ENCODE data around the gene FZD2.
A peak's percentile ranks its signal among the peaks of the same experiment; 100 is the strongest.
"Not testable (repeated sequence)": the region's sequence is repeated elsewhere in the genome, so short reads cannot be mapped to it uniquely, and the experiment has no call there.

FZD2 gene

DNA sequence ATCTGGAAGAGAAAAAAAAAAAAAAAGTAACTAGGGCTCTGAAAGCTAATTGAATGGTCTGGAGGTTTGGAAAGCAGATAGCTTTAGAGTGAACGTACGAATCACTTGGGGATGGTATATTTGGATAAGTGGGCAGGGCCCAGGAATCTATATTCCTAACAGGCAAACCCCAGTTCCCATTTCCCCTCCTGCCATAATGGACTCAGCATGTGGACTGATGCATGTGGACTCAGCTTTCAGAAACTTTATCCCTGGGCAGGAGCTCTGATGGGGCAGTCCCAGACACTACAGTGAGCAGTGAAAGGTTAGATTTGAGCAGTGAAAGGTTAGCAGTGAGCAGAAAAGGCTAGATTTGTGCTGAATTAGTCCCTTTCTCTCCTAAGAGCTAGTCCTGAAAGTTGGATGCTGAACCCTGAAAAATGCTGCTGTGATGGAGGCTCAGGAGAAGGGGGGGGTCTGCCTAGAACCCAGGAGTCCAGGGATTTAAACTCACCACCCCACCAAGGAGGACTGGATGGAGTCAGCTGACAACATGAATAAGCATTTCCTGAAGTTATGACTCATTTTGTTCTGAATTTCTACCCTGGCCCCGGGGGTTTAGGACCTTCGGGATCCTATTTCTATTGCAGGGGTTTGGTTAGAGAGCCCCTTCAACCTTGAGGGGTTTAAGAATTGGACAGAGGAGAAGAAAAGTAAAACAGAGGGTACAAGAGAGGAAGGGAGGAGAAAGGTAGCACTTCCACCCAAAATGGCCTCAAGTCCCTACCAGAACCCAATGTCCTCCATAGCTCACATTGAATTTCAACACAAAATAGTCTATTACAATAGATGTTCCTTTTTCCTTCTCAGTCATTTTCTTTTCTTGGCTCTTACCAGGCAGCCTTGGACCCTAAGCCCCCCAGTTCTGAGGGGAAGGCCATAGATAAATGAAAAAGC, 10.3 kb upstream of the FZD2 start:
- peak; percentile 41 for DNase-seq (ENCODE audit: low read depth, low spot score)

DNA sequence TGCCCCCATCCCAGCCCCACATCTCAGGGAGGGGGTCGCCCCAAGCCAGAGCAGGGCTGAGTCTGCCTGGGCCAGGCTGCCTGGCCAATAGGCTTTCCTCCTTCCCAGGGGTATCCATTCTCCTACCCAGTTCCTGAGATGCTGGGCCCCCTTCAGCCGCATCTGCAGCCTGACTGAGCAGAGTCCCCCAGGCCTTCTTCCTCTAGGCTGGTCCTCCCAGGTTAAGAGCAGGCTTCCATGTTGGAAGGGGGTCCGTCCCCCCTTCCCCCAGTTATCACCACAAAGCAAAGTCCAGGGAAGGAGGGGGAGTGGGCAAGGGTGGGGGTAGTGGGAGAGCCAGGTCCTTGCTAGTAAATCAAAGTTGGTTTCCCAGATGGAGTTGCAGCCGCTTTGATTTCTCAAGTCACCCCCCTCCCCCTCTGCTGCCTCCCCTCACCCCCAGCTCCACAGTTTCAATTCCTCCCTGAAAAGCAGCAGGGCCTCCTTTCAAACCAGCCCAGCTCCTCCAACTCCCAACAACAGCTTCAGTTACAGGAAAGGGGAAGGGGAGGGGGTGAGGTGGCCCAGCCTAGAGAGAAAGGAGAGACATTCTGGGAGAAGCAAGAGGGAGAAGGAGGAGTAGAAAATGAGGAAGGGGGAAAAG, 9.5 kb upstream of the FZD2 start:
- peak; percentile 34 for DNase-seq (ENCODE audit: low read depth, low spot score)

DNA sequence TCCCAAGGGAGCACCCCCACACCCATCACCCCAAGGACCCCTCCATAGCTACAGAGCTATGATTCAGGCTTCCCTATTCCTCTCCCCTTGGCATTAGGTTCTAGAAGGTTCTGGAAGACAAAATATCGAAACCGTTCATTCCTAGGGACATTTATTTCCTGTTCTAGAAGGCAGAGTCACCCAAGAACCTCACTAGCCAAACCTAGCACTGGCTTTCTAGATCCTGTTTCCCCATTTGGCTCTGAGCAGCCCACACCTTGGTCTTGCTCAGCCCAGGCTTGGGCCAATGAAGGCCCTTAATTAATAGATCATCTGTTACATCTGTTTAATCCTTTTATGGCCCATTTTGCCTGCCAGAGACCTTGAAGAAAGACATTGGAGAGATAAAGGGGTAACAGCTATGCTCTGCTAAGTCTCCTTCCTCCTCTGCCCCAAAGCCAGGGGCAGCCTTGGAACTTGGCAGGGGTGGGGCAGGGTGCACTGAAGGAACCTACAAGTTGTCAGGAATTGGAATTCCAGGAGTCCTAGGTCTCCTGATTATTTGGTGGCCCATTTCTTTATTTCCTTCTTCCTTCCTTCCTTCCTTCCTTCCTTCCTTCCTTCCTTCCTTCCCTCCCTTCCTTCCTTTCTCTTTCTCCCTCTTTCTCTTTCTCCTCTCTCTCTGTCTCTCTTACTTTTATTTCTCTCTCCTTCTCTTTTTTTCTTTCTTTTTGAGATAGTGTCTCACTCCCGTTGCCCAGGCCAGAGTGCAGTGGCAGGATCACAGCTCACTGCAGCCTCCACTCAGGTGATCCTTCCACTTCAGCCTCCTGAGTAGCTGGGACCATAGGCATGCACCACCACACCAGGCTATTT, 8.7 kb upstream of the FZD2 start:
- no peak for DNase-seq (ENCODE audit: low read depth, low spot score)

GRCh38 chr17:44549686-44550085, 7.6 kb upstream of the FZD2 start:
- DNase-seq (ENCODE audit: low read depth, low spot score): no peak

DNA sequence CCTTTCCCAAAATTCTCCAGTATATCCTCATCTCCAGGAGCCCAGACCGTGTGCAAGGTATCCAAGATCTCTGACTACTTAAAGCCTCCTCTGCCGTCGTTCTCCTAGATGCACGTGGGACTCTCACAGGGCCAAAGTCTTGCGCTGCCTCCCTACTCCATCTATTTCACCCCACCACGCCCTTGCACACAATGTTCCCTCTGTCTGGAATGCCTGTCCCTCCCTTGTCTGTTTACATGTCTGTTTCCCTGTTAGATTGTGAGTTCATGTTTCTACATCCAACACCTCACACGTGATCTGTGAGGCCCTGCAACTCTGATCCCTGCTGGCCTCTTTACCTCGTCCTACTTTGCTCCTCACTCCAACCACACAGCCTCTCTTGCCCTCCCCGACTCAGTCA, 4.9 kb upstream of the FZD2 start:
- DNase-seq (ENCODE audit: low read depth, low spot score): no peak

DNA sequence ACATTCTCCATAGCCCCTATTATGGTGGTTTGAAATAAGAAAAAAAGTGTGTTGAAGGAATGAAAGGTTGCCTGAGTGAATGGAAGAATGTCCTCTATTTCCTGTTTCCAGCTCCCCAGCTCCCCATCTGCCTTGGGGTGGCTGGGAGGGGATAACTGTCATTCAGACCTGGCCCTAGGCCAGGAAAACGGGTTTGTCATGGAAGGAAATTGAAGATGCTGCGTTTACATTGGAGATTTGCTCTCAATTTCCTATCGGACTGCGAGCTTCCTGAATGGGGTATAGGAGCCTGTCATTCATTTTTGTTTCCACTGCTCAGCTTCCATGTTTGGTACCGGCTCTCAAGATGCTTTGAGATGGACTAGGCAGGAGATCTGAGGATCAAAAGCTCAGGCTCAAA, 2.2 kb upstream of the FZD2 start:
- no peak for DNase-seq (ENCODE audit: low read depth, low spot score)

DNA sequence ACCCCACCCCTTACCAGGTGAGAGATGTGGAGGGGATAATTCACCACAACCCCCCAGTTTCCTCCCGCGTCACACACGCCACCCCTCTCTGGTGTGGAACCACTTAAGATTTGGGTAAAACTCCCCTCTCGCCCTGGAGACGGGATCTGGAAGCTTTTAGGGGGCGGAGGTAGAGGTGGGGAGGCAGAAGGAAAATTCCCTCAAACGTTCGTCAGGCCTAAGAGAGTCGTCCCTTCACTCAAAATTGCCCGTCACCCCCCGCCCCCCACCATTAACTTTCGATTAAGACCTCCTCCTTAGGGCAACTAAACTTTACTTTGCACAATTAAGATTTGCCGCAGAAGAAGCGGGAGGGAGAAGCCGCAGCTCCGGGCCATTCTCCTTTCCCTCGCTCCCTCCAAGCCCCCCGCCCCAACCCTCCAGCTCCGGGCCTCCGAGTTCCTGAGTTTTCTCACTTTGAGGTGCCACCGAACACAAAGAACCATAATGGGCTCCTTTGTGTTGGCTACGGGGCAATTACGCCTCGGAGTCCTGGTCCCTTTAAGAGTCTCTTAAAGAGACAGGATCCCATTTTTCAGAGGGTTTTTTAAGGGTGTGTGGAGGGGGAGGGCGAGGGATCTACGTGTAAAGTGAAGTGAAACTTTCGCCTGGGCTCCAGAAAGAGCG, 985 bp upstream of the FZD2 start:
- DNase-seq (ENCODE audit: low read depth, low spot score): peak; percentile 75

DNA sequence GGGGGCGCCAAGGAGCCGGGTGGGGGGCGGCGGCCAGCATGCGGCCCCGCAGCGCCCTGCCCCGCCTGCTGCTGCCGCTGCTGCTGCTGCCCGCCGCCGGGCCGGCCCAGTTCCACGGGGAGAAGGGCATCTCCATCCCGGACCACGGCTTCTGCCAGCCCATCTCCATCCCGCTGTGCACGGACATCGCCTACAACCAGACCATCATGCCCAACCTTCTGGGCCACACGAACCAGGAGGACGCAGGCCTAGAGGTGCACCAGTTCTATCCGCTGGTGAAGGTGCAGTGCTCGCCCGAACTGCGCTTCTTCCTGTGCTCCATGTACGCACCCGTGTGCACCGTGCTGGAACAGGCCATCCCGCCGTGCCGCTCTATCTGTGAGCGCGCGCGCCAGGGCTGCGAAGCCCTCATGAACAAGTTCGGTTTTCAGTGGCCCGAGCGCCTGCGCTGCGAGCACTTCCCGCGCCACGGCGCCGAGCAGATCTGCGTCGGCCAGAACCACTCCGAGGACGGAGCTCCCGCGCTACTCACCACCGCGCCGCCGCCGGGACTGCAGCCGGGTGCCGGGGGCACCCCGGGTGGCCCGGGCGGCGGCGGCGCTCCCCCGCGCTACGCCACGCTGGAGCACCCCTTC, 484 bp downstream of the FZD2 start:
- DNase-seq (ENCODE audit: low read depth, low spot score): peak; percentile 83

DNA sequence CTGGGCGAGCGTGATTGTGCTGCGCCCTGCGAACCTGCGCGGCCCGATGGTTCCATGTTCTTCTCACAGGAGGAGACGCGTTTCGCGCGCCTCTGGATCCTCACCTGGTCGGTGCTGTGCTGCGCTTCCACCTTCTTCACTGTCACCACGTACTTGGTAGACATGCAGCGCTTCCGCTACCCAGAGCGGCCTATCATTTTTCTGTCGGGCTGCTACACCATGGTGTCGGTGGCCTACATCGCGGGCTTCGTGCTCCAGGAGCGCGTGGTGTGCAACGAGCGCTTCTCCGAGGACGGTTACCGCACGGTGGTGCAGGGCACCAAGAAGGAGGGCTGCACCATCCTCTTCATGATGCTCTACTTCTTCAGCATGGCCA, 1.0 kb downstream of the FZD2 start:
- DNase-seq (ENCODE audit: low read depth, low spot score): peak; percentile 51

DNA sequence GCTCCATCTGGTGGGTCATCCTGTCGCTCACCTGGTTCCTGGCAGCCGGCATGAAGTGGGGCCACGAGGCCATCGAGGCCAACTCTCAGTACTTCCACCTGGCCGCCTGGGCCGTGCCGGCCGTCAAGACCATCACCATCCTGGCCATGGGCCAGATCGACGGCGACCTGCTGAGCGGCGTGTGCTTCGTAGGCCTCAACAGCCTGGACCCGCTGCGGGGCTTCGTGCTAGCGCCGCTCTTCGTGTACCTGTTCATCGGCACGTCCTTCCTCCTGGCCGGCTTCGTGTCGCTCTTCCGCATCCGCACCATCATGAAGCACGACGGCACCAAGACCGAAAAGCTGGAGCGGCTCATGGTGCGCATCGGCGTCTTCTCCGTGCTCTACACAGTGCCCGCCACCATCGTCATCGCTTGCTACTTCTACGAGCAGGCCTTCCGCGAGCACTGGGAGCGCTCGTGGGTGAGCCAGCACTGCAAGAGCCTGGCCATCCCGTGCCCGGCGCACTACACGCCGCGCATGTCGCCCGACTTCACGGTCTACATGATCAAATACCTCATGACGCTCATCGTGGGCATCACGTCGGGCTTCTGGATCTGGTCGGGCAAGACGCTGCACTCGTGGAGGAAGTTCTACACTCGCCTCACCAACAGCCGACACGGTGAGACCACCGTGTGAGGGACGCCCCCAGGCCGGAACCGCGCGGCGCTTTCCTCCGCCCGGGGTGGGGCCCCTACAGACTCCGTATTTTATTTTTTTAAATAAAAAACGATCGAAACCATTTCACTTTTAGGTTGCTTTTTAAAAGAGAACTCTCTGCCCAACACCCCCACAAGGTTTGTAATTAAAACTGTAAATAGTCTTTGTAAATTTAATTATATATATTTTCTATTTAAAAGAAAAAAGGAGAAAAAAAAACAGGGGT, 1.7 kb downstream of the FZD2 start:
- DNase-seq (ENCODE audit: low read depth, low spot score): peak; percentile 68

DNA sequence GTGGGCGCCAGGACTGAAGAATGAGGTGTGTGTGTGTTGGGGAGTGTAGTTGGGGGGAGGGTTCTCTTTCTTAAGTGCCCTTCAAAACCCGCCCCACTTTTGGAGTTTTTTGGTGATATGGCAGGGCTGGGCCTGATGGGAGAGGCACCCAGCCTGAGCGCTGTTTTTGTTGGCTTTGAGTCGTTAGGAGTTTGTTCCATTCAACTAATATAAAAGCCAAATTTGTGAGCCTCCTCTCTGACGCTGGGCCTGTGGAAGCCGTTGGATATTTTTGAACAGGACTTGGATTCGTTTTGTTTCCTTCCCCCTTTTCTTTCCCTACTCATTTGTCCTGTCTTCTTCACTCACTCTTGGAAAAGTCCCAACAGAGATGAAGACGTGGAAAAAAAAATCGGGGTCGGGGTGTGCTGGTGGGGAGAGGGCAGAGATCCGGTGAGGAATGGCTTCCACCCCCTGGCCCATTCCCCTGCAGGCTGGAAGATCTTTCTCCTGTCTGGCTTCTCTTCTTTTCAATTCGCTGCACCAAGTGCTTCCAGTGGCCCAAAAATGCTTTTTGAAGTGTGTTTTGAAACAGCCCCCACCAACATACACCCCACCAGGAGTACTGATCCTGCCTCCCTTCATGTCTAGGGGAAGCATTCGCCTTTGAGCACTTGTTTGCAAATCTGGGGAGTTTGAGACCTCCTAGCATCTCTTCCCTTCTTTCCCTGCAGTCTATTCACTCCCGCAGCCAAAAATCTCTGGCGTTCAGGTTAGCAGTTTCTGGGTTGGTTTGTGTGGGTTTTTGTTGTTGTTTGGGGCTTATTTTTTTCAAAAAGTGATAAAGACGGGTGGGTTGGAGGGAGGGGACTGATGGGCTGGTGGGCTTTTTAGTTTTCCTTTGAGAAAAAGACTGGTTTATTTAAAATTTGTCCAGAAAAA, 2.6 kb downstream of the FZD2 start:
- peak; percentile 47 for DNase-seq (ENCODE audit: low read depth, low spot score)

DNA sequence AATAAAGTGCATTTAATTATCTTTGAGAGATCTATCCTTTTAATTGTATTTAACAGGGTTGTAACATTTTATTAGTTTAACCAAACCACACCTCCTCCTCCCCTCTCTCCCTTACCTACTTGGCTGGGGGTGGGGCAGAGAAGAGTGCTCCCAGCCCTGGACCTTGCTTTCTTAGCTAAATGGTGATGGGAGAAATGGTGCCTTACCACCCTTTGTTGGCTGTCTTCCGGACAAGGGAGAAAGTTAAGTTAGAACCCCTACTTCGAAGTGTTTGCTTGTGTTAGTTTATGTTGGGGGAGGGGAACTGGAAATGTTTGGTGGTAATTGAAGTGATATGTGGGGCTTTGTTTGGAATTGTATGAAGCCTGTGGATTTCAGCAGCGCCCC, 3.9 kb downstream of the FZD2 start:
- no peak for DNase-seq (ENCODE audit: low read depth, low spot score)

- DNase-seq (ENCODE audit: low read depth, low spot score): no peak
Measured at GRCh38 chr17:44564429-44564828, 7.1 kb downstream of the FZD2 start.

- no peak for DNase-seq (ENCODE audit: low read depth, low spot score)
Measured at GRCh38 chr17:44565866-44566443, 8.7 kb downstream of the FZD2 start.

DNA sequence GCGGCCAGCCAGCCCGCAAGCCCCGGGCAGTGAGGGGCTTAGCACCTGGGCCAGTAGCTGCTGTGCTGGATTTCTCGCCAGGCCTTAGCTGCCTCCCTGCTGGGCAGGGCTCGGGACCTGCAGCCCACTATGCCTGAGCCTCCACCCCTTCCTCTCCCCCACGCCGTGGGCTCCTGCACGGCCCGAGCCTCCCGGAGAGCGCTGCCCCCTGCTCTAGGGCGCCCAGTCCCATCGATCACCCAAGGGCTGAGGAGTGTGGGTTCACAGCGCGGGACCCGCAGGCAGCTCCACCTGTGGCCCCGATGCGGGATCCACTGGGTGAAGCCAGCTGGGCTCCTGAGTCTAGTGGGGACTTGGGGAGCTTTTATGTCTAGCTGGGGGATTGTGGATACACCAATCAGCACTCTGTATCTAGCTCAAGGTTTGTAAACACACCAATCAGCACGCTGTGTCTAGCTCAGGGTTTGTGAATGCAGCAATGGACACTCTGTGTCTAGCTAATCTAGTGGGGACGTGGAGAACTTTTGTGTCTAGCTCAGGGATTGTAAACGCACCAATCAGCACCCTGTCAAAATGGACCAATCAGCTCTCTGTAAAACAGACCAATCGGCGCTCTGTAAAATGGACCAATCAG, 11.1 kb downstream of the FZD2 start:
- not testable (repeated sequence) for DNase-seq (ENCODE audit: low read depth, low spot score)

GRCh38 chr17:44568945-44569858, 11.9 kb downstream of the FZD2 start:
- no peak for DNase-seq (ENCODE audit: low read depth, low spot score)

GRCh38 chr17:44572801-44573200, 15.5 kb downstream of the FZD2 start:
- DNase-seq (ENCODE audit: low read depth, low spot score): no peak

Measured in astrocyte of the hippocampus (primary cell).